Stimulated activated naive CD8-positive, alpha-beta T cell treated with anti-CD3 and anti-CD28 coated beads, Interleukin-15, Interleukin-2, amounts not matched to agents 100 ng/mL and 50 ng/mL, for 24 hours (primary cell): Measurements from ENCODE around the gene PCDH9.

Source experiments
- H3K27ac Mint-ChIP-seq: one replicate; pipeline ENCODE4 v1.8.0; 2021; ENCODE audit warnings: mild to moderate bottlenecking, mixed read lengths
- H3K27me3 Mint-ChIP-seq: one replicate; pipeline ENCODE4 v1.8.0; 2021; ENCODE audit warnings: mixed read lengths
- H3K36me3 Mint-ChIP-seq: one replicate; pipeline ENCODE4 v1.8.0; 2021; ENCODE audit warnings: low read depth, mixed read lengths
- H3K4me1 Mint-ChIP-seq: one replicate; pipeline ENCODE4 v1.8.0; 2021; ENCODE audit warnings: low read depth, mixed read lengths
- H3K4me3 Mint-ChIP-seq: one replicate; pipeline ENCODE4 v1.8.0; 2021; ENCODE audit warnings: mild to moderate bottlenecking, mixed read lengths
- H3K9me3 Mint-ChIP-seq: one replicate; pipeline ENCODE4 v1.8.0; 2021; ENCODE audit warnings: mixed read lengths

The PCDH9 gene

DNA sequence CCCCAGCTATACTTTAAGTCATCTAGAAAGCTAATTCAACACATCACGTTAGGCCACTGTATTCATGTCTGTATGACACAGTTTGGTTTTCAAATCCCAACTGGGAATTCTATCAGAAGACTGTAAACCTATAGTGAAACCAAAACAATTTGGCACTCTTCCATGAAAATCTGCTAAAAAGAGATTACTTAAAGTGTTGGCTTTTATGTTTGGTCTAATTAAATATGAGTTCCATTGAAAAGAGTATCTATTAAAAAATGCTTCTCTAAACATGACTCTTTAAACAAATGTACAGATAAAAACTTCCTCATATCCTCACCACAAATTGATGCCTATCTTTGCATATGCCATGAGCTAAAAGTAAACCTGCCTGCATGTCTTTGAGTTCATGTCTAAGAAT is 25.4 kb downstream of the PCDH9 start:
- H3K4me1 Mint-ChIP-seq, result no peaks in the 10 kb centered on the region
- H3K27me3 Mint-ChIP-seq, result no peaks in the 10 kb centered on the region
- no peak overlapping the region for H3K4me3 Mint-ChIP-seq
- H3K9me3 Mint-ChIP-seq, result no peaks in the 10 kb centered on the region
- H3K36me3 Mint-ChIP-seq, result no peaks in the 10 kb centered on the region
- no peak overlapping the region for H3K27ac Mint-ChIP-seq

DNA sequence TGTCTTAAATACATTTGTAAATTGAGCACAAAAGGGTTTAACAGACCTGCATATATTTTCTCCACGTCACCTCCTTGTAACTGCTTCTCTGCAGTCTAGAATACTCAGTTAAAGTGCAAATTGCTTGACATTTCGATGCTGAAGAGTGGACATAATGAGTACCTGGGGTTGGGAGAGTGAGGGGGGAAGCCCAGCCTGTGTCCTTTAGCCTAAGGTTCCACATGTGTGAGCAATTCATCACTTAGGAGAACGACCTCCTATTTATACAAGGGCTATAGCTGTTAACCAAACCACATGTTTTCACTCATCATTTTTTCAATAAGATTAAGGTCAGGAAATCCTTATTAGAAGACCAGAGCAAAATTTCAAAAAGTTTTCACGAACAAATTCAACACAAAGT is 29.5 kb downstream of the PCDH9 start:
- Mint-ChIP-seq H3K27ac (no peak overlapping the region), H3K9me3 (no peaks in the 10 kb centered on the region), H3K36me3 (no peaks in the 10 kb centered on the region), H3K4me3 (no peak overlapping the region), H3K4me1 (no peaks in the 10 kb centered on the region), H3K27me3 (no peaks in the 10 kb centered on the region)

DNA sequence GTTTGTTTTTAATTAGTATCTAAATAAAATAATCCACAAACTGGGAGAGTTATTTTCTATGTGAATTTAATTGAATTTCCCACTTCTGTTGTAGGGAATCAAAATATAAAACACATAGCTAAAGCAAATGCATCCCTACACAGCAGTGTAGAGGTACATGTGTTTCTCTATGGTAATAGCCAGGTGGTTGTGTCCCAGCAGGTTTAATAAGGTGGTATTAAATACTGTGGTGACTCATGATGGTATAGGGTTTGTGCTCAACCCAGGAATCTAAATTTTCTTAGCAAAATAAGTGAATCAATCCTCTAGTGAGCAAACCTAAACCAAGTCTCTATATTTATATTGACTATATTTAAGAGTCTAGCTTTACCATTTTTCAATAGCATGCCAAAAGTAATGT is 30.0 kb downstream of the PCDH9 start:
- Mint-ChIP-seq H3K27me3 (no peaks in the 10 kb centered on the region), H3K9me3 (no peaks in the 10 kb centered on the region), H3K4me3 (no peak overlapping the region), H3K4me1 (no peaks in the 10 kb centered on the region), H3K27ac (no peak overlapping the region), H3K36me3 (no peaks in the 10 kb centered on the region)

DNA sequence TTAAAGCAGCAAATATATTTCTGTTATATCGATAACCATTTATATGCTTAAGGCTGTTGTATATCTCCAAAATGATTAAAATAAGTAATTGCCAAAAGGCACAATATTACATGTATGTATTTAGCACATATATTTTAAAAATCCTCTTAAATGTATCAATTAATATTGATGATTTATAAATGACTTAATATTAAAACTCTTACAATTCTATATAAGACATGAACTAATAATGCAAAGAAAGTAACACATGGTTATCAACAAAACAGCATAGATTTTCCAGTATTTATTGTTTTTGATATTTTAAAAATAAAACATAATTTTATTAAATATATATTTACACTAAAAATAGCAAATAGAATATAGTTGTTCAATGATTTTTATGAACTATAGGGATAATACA is 32.4 kb downstream of the PCDH9 start:
- H3K9me3 Mint-ChIP-seq, result no peaks in the 10 kb centered on the region
- H3K27ac Mint-ChIP-seq, result no peak overlapping the region
- H3K4me3 Mint-ChIP-seq, result no peak overlapping the region
- no peaks in the 10 kb centered on the region for H3K36me3 Mint-ChIP-seq
- H3K4me1 Mint-ChIP-seq, result no peaks in the 10 kb centered on the region
- no peaks in the 10 kb centered on the region for H3K27me3 Mint-ChIP-seq

DNA sequence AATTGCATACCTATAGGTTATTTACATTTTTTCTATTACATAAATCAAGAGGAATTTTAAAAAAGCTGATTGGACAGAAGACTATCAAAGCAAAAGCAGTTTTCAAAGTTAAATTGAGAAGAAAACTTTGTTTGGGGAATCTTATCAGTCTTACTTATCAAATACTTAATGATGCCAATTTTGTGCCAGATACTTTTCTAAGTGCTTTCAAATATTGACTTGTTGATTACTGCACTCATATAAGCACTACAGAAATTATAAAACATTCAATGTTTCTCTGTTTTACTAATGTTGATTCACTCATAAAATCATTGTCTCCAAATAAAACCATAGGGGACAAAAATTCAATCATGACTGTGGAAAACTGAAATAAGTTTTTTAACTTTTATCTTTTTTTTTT is 36.2 kb downstream of the PCDH9 start:
- no peaks in the 10 kb centered on the region for H3K9me3 Mint-ChIP-seq
- no peaks in the 10 kb centered on the region for H3K4me1 Mint-ChIP-seq
- H3K27me3 Mint-ChIP-seq, result no peaks in the 10 kb centered on the region
- H3K27ac Mint-ChIP-seq, result no peak overlapping the region
- no peaks in the 10 kb centered on the region for H3K36me3 Mint-ChIP-seq
- H3K4me3 Mint-ChIP-seq, result no peak overlapping the region

DNA sequence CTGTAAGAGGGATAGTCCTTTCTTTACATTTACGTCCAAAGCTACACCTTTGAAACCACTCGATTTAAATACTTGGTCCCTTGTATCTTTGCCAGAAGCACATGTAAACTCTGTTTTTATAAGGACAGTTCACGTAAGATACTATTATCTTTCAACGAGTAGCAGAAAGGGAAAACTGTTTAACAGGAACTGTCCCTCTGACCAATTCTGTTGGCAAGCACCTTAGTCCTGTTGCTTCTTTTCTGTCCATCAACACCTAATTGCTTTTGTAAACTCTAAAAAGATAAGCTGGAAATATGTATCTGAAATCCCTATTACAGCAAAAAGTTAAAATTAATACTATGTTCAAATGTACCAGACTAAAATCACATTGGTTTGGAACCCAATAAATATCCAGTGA is 37.4 kb downstream of the PCDH9 start:
- no peaks in the 10 kb centered on the region for H3K4me1 Mint-ChIP-seq
- no peak overlapping the region for H3K27ac Mint-ChIP-seq
- H3K9me3 Mint-ChIP-seq, result no peaks in the 10 kb centered on the region
- H3K27me3 Mint-ChIP-seq, result no peaks in the 10 kb centered on the region
- no peak overlapping the region for H3K4me3 Mint-ChIP-seq
- no peaks in the 10 kb centered on the region for H3K36me3 Mint-ChIP-seq

DNA sequence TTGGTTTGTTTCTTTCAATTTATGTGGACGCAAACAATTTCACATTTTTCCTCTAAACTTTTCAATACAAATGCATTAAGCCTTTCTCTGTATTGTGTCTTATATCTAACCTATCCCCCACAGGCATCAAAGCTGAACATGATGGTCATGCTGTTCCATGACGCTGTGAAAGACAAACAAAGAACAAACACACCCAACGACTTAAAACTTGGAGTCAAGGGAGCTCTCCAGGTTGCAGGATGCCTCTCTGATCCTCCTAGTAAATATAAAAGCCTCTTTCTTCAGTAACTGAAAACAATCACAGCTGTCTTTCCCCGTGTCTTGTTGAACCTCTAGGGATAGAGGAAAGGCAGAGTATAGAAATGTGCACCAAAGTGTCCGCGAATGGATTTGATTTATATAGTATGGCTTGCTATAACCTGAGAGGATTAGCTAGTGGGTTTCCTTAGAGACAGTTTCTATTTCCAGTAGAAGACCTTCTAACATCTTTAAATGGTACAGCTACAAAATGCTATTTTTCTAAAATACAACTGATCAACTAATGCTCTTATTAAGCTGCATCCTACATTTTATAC is 43.1 kb downstream of the PCDH9 start:
- Mint-ChIP-seq H3K4me3 (no peak overlapping the region), H3K4me1 (no peaks in the 10 kb centered on the region), H3K27me3 (no peaks in the 10 kb centered on the region), H3K27ac (no peak overlapping the region), H3K36me3 (no peaks in the 10 kb centered on the region), H3K9me3 (no peaks in the 10 kb centered on the region)

DNA sequence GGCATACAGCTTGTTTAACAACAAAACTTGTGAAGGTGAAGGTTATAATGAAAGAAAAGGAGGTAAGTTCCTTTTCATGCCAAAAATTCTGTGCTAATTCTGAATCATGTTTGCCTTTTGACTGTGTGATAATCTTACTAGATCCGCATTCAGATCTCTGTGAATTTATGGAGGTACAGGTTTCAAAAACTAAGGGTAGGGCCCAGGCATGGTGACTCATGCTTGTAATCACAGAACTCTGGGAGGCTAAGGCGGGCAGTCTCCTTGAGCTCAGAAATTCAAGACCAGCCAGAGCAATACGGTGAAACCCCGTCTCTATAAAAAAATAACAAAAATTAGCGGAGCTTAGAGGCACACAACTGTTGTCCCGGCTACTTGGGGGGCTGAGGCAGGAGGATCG is 45.9 kb downstream of the PCDH9 start:
- Mint-ChIP-seq H3K27me3 (no peaks in the 10 kb centered on the region), H3K9me3 (no peaks in the 10 kb centered on the region), H3K4me3 (no peak overlapping the region), H3K4me1 (no peaks in the 10 kb centered on the region), H3K36me3 (no peaks in the 10 kb centered on the region), H3K27ac (no peak overlapping the region)

DNA sequence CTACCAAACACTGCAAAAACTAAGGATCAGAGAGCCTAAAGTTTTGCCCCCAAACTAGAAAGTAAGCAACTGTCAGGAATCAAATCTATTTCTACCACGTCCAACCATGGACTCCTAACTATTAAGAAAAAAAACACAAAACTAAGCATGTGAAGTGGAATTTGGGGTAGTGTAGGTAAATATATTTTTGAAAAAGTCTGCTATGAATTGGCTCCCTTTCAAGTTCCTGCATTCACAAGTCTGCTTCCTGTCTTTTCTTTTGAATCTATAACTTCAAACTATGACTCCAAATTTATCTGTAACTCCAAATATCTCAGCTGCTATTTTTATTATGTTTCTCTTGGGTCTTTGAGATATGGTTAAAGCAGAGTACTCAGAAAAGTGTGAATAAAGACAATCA is 47.0 kb downstream of the PCDH9 start:
- H3K36me3 Mint-ChIP-seq, result no peaks in the 10 kb centered on the region
- H3K27me3 Mint-ChIP-seq, result no peaks in the 10 kb centered on the region

DNA sequence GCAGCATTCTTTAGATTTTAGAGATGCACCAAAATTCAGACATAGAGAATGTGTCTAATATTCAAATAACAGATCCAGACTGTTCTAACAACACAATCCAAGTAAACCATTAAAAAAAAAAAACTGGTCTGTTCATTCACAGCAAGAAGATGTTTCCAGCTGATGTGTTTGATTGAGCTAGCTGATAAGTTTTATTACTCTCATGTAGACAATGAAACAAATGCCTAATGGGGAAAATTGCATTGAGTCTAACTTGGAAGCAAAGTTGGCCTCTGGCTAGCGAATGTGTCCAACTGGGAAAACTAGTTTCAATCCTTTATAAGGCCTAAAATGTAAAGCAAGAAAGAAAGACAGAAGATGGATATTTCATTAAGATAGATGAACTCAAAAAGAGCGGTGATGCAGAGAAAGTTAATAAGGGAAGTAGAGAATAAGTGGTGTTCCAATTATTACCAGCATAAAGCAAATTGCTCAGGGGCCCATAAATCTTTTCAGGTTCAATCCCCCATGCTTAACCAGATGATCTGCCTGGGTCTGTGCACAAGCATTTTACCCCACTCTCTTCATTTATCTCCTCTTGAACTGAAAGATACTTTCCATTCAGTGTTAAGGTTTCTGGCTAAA is 54.2 kb downstream of the PCDH9 start:
- peaks cover 3% of the 10 kb centered on the region for H3K9me3 Mint-ChIP-seq
- H3K4me3 Mint-ChIP-seq, result no peak overlapping the region
- H3K36me3 Mint-ChIP-seq, result no peaks in the 10 kb centered on the region
- no peaks in the 10 kb centered on the region for H3K27me3 Mint-ChIP-seq
- no peak overlapping the region for H3K27ac Mint-ChIP-seq
- no peaks in the 10 kb centered on the region for H3K4me1 Mint-ChIP-seq

More for the DNA sequence above, 47.0 kb downstream of the PCDH9 start:
- Mint-ChIP-seq H3K9me3 (no peaks in the 10 kb centered on the region), H3K27ac (no peak overlapping the region), H3K4me1 (no peaks in the 10 kb centered on the region), H3K4me3 (no peak overlapping the region)

DNA sequence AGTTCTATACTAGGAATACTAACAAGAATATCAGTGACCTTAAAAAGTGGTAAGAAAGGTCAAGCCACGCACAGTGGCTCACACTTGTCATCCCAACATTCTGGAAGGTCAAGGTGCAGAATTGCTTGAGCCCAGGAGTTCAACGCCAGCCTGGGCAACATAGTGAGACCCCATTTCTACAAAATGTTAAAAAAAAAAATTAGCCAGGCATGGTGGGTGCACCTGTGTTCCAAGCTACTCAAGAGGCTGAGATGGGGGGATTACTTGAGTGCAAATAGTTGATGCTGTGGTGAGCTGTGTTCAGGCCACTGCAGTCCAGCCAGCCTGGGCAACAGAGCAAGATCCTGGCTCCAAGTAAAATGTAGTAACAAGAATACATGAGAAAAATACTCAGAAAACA is 61.8 kb downstream of the PCDH9 start:
- Mint-ChIP-seq H3K36me3 (no peaks in the 10 kb centered on the region), H3K4me3 (no peak overlapping the region)

DNA sequence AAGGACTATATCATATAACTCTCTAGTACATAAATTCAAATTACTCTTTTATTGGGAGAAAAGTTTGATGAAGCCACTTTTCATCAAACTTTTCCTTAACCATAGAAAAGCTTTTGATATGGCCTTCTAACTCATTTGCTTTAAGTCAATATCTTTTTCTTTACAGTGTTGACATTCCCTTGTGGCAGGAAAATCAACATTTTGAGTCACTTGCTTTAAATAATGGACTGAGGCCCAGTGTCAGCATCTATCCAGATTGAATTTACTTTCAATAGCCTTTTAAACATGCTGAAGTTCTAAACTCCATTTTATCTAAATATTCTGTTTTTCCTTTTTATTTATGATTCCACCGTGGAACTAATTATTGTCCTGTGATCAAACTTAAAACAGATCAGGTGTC is 62.7 kb downstream of the PCDH9 start:
- no peaks in the 10 kb centered on the region for H3K9me3 Mint-ChIP-seq
- no peak overlapping the region for H3K27ac Mint-ChIP-seq
- no peak overlapping the region for H3K4me3 Mint-ChIP-seq
- H3K4me1 Mint-ChIP-seq, result no peaks in the 10 kb centered on the region
- H3K27me3 Mint-ChIP-seq, result no peaks in the 10 kb centered on the region
- no peaks in the 10 kb centered on the region for H3K36me3 Mint-ChIP-seq

More for the DNA sequence above, 61.8 kb downstream of the PCDH9 start:
- H3K9me3 Mint-ChIP-seq, result no peaks in the 10 kb centered on the region
- no peak overlapping the region for H3K27ac Mint-ChIP-seq
- no peaks in the 10 kb centered on the region for H3K4me1 Mint-ChIP-seq
- no peaks in the 10 kb centered on the region for H3K27me3 Mint-ChIP-seq

DNA sequence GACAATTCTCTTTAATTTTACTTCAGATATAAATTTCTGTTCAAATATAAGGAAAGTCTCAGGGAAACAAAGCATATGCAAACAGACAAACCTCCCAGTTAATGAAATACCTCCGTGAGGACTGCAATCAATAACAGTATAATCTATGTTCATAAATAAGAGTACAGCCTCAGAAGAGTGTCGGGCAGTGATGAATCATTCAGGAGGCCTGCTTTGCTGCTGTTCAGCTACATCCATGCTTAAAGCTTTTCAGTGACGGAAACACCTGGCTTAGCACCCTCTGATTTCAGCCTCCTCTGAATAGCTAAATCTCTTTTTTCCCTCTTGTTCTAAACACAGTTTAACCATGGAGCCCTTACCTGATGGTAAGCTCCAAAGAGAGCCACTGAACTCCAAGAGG is 69.0 kb downstream of the PCDH9 start:
- H3K4me1 Mint-ChIP-seq, result no peaks in the 10 kb centered on the region
- H3K9me3 Mint-ChIP-seq, result no peaks in the 10 kb centered on the region
- no peak overlapping the region for H3K4me3 Mint-ChIP-seq
- no peaks in the 10 kb centered on the region for H3K36me3 Mint-ChIP-seq
- H3K27ac Mint-ChIP-seq, result no peak overlapping the region
- H3K27me3 Mint-ChIP-seq, result no peaks in the 10 kb centered on the region

DNA sequence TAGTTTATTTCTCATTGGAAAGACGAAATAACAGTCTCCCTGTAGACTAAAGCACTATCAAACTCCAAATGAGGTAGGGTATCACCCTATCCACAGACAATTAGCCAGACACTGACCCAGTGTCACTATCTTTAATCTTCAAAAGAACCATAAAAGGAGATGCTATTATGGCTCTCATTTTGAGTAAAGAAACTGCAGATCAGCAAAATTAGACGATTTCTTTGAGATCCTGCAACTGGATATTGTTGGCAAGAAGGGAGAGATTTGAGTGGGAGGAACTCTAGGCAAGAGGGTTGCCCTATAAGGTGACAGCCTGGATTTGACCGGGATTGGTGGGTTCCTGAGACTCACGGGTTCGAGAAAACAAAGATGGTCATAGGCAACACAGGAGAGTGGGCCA is 71.2 kb downstream of the PCDH9 start:
- Mint-ChIP-seq H3K4me1 (no peaks in the 10 kb centered on the region), H3K9me3 (no peaks in the 10 kb centered on the region), H3K36me3 (no peaks in the 10 kb centered on the region), H3K27ac (no peak overlapping the region), H3K27me3 (no peaks in the 10 kb centered on the region), H3K4me3 (no peak overlapping the region)

DNA sequence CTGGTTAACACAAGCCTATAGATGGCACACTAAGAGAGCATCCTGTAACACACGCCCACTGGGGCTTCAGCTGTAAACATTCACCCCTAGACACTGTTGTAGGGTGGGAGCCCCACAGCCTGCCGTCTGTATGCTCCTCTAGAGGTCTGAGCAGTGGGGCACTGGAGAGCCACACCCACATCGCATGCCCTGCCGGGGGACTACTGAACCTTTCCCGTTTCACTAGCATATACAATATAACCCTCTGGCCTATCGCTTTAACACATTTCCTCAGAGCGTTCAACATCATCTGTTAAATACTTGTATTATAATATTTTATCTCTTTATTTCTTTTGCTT is 73.4 kb downstream of the PCDH9 start:
- no peaks in the 10 kb centered on the region for H3K4me1 Mint-ChIP-seq
- no peaks in the 10 kb centered on the region for H3K27me3 Mint-ChIP-seq
- H3K27ac Mint-ChIP-seq, result no peak overlapping the region
- H3K9me3 Mint-ChIP-seq, result no peaks in the 10 kb centered on the region
- H3K4me3 Mint-ChIP-seq, result no peak overlapping the region
- H3K36me3 Mint-ChIP-seq, result no peaks in the 10 kb centered on the region

DNA sequence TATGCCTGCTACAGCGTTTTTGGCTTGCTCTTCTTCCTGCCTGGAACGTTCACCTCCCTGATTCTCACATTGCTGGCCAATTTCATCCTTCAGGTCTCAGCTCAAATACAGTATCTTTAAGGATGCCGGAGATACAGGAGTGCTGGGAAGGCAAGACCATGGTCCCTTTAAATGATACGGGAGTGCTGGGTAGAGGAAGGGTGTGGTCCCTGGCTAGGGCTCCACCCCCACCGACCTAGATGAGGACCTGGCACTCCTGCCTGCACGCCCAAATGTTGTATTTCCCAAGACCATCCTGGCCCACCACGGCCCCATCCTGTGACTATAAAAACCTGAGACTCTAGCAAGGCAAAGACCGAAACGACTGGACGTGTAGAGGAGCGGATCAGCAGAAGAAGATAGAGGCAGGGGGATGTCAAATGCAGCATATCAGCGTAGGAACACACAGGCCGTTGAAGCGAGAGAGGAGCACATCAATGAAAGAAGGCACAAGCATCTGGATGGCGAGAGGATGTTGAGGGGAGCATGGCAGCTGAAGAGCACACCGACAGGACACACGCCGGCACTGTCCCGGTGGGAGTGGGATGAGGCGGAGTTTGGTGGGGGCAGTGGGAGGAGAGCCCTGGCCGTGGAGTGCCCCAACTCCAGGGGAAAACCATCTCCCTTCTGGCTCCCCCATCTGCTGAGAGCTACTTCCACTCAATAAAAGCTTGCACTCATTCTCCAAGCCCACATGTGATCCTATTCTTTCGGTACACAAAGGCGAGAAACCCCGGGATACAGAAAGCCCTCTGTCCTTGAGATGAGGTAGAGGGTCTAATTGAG is 74.0 kb downstream of the PCDH9 start:
- H3K27ac Mint-ChIP-seq, result no peak overlapping the region
- no peaks in the 10 kb centered on the region for H3K36me3 Mint-ChIP-seq
- no peaks in the 10 kb centered on the region for H3K4me1 Mint-ChIP-seq
- H3K27me3 Mint-ChIP-seq, result no peaks in the 10 kb centered on the region
- H3K4me3 Mint-ChIP-seq, result no peak overlapping the region
- H3K9me3 Mint-ChIP-seq, result no peaks in the 10 kb centered on the region
